DOHH2 (cell line): ENCODE data around the gene KIF16B.

ENCODE experiments used
- H3F3A ChIP-seq: fragments of 200-600 bp; sonication (generic), shearing (Covaris generic); 2 replicates; pipeline ENCODE4 v1.6.0; 2016; ENCODE audit warnings: antibody characterized with exemption, mild to moderate bottlenecking; ENCODE audit not compliant: control insufficient read depth, insufficient read depth
- H3K27ac ChIP-seq: fragments of 200-600 bp; sonication (generic); 2 replicates; pipeline ENCODE4 v1.5.1; 2014; ENCODE audit warnings: low read depth, mild to moderate bottlenecking, low read length, moderate library complexity
- H3K27me3 ChIP-seq: fragments of 200-600 bp; sonication (generic); 2 replicates; pipeline ENCODE4 v1.6.1; 2014; ENCODE audit warnings: mild to moderate bottlenecking, low read length, mixed read lengths; ENCODE audit not compliant: control insufficient read depth
- H3K36me3 ChIP-seq: fragments of 200-600 bp; sonication (generic); 2 replicates; pipeline ENCODE4 v1.6.1; 2014; ENCODE audit warnings: mild to moderate bottlenecking, low read length, moderate library complexity, mixed read lengths; ENCODE audit not compliant: control insufficient read depth
- H3K4me1 ChIP-seq: fragments of 200-600 bp; sonication (generic); 2 replicates; pipeline ENCODE4 v1.6.1; 2014; ENCODE audit warnings: mild to moderate bottlenecking, low read length, mixed read lengths; ENCODE audit not compliant: control insufficient read depth
- H3K4me2 ChIP-seq: fragments of 200-600 bp; sonication (generic); 2 replicates; pipeline ENCODE4 v1.6.0; 2014; ENCODE audit warnings: mild to moderate bottlenecking, low read length, moderate library complexity
- H3K4me3 ChIP-seq: fragments of 200-600 bp; sonication (generic); 2 replicates; pipeline ENCODE4 v1.5.1; 2014; ENCODE audit warnings: mild to moderate bottlenecking, low read length, mixed read lengths
- H3K79me2 ChIP-seq: fragments of 200-600 bp; sonication (generic); 2 replicates; pipeline ENCODE4 v1.6.1; 2014; ENCODE audit warnings: mild to moderate bottlenecking, low read length, mixed read lengths; ENCODE audit not compliant: control insufficient read depth
- H3K9me2 ChIP-seq: fragments of 200-600 bp; sonication (generic); replicated peaks from 2 replicates; pipeline ENCODE4 v1.6.1; 2014; ENCODE audit warnings: mild to moderate bottlenecking, low read length, mixed read lengths; ENCODE audit not compliant: control insufficient read depth
- H3K9me3 ChIP-seq: fragments of 200-600 bp; sonication (generic); 2 replicates; pipeline ENCODE4 v1.6.1; 2014; ENCODE audit warnings: antibody characterized with exemption, low read length, mixed read lengths; ENCODE audit not compliant: control insufficient read depth, insufficient read depth
- H4K20me1 ChIP-seq: fragments of 200-600 bp; sonication (generic); 2 replicates; pipeline ENCODE4 v1.6.0; 2014; ENCODE audit warnings: low read depth, mild to moderate bottlenecking, antibody characterized with exemption, low read length, moderate library complexity; ENCODE audit not compliant: control insufficient read depth, insufficient read depth
- CTCF ChIP-seq: fragments of 200-600 bp; sonication (generic); IDR thresholded peaks from one replicate; pipeline ENCODE4 v1.5.1; 2014; ENCODE audit warnings: antibody characterized with exemption, mild to moderate bottlenecking, low read depth, low read length; ENCODE audit not compliant: poor library complexity, severe bottlenecking
- EZH2phosphoT487 ChIP-seq: fragments of 200-600 bp; sonication (generic); IDR thresholded peaks from 2 replicates; pipeline ENCODE4 v1.6.1; 2017; ENCODE audit warnings: borderline replicate concordance, mild to moderate bottlenecking, antibody characterized with exemption, low read length, moderate library complexity, mixed read lengths

The KIF16B gene

GRCh38 chr20:16573001-16573965 is at the start of gene KIF16B:
TSS of gene KIF16B (minus strand) at chr20:16573448. CDS start at chr20:16573275, 173 bp downstream.
- H3K27ac ChIP-seq = no peak within 1 kb of the TSS
- no peaks in the 10 kb centered on the region for H3K27me3 ChIP-seq
- no peaks in the 10 kb centered on the region for H3K9me2 ChIP-seq
- peaks cover 38% of the 10 kb centered on the region for H3K79me2 ChIP-seq
- 0 out of 2 replicates have a peak, but pooled peaks cover 3% of the 10 kb centered on the region for H3F3A ChIP-seq
- H4K20me1 ChIP-seq = no peaks in the 10 kb centered on the region
- no peaks in the 10 kb centered on the region for H3K36me3 ChIP-seq
- no peaks in the 10 kb centered on the region for H3K9me3 ChIP-seq
- H3K4me3 ChIP-seq = peak within 1 kb of the TSS; percentile 82
- peaks cover 31% of the 10 kb centered on the region for H3K4me1 ChIP-seq
- TF ChIP-seq EZH2phosphoT487 = no peak
- no peak for TF ChIP-seq CTCF
- H3K4me2 ChIP-seq = peak within 1 kb of the TSS; percentile 96

- H3K4me3 ChIP-seq = no peak overlapping the region
- H3K4me1 ChIP-seq = no peaks in the 10 kb centered on the region
- H3K9me3 ChIP-seq = no peaks in the 10 kb centered on the region
- H3K36me3 ChIP-seq = no peaks in the 10 kb centered on the region
- H3F3A ChIP-seq = no peaks in the 10 kb centered on the region
- H3K27ac ChIP-seq = no peak overlapping the region
- no peaks in the 10 kb centered on the region for H3K9me2 ChIP-seq
- no peaks in the 10 kb centered on the region for H3K79me2 ChIP-seq
- no peaks in the 10 kb centered on the region for H3K27me3 ChIP-seq
- no peak overlapping the region for H3K4me2 ChIP-seq
- H4K20me1 ChIP-seq = no peaks in the 10 kb centered on the region
- no peak for TF ChIP-seq EZH2phosphoT487
These were observed 49.3 kb upstream of the KIF16B start for GRCh38 chr20:16622501-16622900.

GRCh38 chr20:16621435-16622141 is 48.3 kb upstream of the KIF16B start:
- H4K20me1 ChIP-seq = no peaks in the 10 kb centered on the region

More at GRCh38 chr20:16621435-16622141, 48.3 kb upstream of the KIF16B start:
- no peaks in the 10 kb centered on the region for H3K9me2 ChIP-seq
- H3K4me3 ChIP-seq = no peak overlapping the region
- H3K27ac ChIP-seq = no peak overlapping the region
- TF ChIP-seq EZH2phosphoT487 = no peak
- TF ChIP-seq CTCF = no peak
- H3K27me3 ChIP-seq = no peaks in the 10 kb centered on the region
- H3F3A ChIP-seq = no peaks in the 10 kb centered on the region
- H3K9me3 ChIP-seq = no peaks in the 10 kb centered on the region
- no peaks in the 10 kb centered on the region for H3K79me2 ChIP-seq
- no peaks in the 10 kb centered on the region for H3K4me1 ChIP-seq
- no peak overlapping the region for H3K4me2 ChIP-seq
- H3K36me3 ChIP-seq = no peaks in the 10 kb centered on the region
